HEK293 (cell line): ENCODE results near the gene ZNF423.

Experiments
- CTCF ChIP-seq: fragments of 450-650 bp; formaldehyde crosslinking; IDR thresholded peaks from 2 replicates; pipeline ENCODE4 v1.5.1; 2016; ENCODE audit warnings: missing biosample characterization, missing genetic modification characterization
- HOXD13 ChIP-seq: sonication (generic); formaldehyde crosslinking; IDR thresholded peaks from 2 replicates; pipeline ENCODE4 v1.8.0; 2022; ENCODE audit warnings: missing genetic modification reagents, borderline replicate concordance
- MZF1 ChIP-seq: fragments of 450-650 bp; formaldehyde crosslinking; IDR thresholded peaks from 2 replicates; pipeline ENCODE4 v1.5.1; 2017; ENCODE audit warnings: missing biosample characterization, missing genetic modification characterization, borderline replicate concordance
- SP3 ChIP-seq: fragments of 450-650 bp; formaldehyde crosslinking; IDR thresholded peaks from 2 replicates; pipeline ENCODE4 v1.5.1; 2016; ENCODE audit warnings: missing biosample characterization, missing genetic modification characterization
- YY1 ChIP-seq: fragments of 450-650 bp; formaldehyde crosslinking; IDR thresholded peaks from 2 replicates; pipeline ENCODE4 v1.5.1; 2018; ENCODE audit warnings: missing biosample characterization, missing genetic modification characterization
- ZBTB11 ChIP-seq: fragments of 450-650 bp; formaldehyde crosslinking; conservative IDR thresholded peaks from 2 replicates; pipeline ENCODE4 v1.5.1; 2016; ENCODE audit warnings: low read depth, missing biosample characterization, missing genetic modification characterization
- ZBTB6 ChIP-seq: fragments of 450-650 bp; formaldehyde crosslinking; IDR thresholded peaks from 2 replicates; pipeline ENCODE4 v1.5.1; 2017; ENCODE audit warnings: missing biosample characterization, missing genetic modification characterization
- ZBTB7A ChIP-seq: fragments of 450-650 bp; formaldehyde crosslinking; IDR thresholded peaks from 2 replicates; pipeline ENCODE4 v1.5.1; 2016; ENCODE audit warnings: low read depth, missing biosample characterization, missing genetic modification characterization
- ZNF138 ChIP-seq: fragments of 450-650 bp; formaldehyde crosslinking; IDR thresholded peaks from 2 replicates; pipeline ENCODE4 v1.5.1; 2016; ENCODE audit warnings: missing biosample characterization, missing genetic modification characterization, borderline replicate concordance
- ZNF146 ChIP-seq: fragments of 450-650 bp; formaldehyde crosslinking; IDR thresholded peaks from 2 replicates; pipeline ENCODE4 v1.5.1; 2016; ENCODE audit warnings: missing biosample characterization, missing genetic modification characterization
- ZNF248 ChIP-seq: fragments of 450-650 bp; formaldehyde crosslinking; IDR thresholded peaks from 2 replicates; pipeline ENCODE4 v1.5.1; 2017; ENCODE audit warnings: missing biosample characterization, missing genetic modification characterization
- ZNF501 ChIP-seq: fragments of 450-650 bp; formaldehyde crosslinking; IDR thresholded peaks from 2 replicates; pipeline ENCODE4 v1.5.1; 2016; ENCODE audit warnings: missing biosample characterization, missing genetic modification characterization
- ZSCAN23 ChIP-seq: fragments of 450-650 bp; formaldehyde crosslinking; IDR thresholded peaks from 2 replicates; pipeline ENCODE4 v1.5.1; 2016; ENCODE audit warnings: missing biosample characterization, missing genetic modification characterization

- TF ChIP-seq MZF1 (tag by site-specific recombination), result no peak
- no peak for TF ChIP-seq YY1 (tag by site-specific recombination)
- TF ChIP-seq CTCF (tag by site-specific recombination), result no peak
- no peak for TF ChIP-seq HOXD13 (CRISPR knock-in tag)
- no peak for TF ChIP-seq ZNF146 (tag by site-specific recombination)
- TF ChIP-seq ZNF138, result no peak
- no peak for TF ChIP-seq ZBTB11
- no peak for TF ChIP-seq ZSCAN23
- TF ChIP-seq ZNF501 (tag by site-specific recombination), result no peak
- no peak for TF ChIP-seq SP3
- TF ChIP-seq ZBTB7A, result no peak
- no peak for TF ChIP-seq ZNF248
- no peak for TF ChIP-seq ZBTB6 (tag by site-specific recombination)
Observed at GRCh38 chr16:49539758-49540157, 316.2 kb downstream of the ZNF423 start.
